Ascending aorta (tissue), 2 donors: Measurements from ENCODE around the gene ENAH. TPM values are rescaled to one million over a fixed set of nuclear protein-coding genes. Genes with fewer than 3 reads are reported as not detected.

Experiments used
- DNase-seq, 2 donors: peaks; one replicate each; pipeline ENCODE4 v3.0.0-alpha.2; 2019; ENCODE audit warnings: low spot score in 2 of 2
- H3K27ac ChIP-seq, 2 donors: fragments of 200-600 bp; sonication (generic); one replicate each; pipeline ENCODE4 v1.5.1; 2016 to 2017; ENCODE audit warnings: mild to moderate bottlenecking in 1 of 2
- H3K27me3 ChIP-seq: fragments of 200-600 bp; sonication (generic); one replicate; pipeline ENCODE4 v1.5.1; 2017
- H3K36me3 ChIP-seq, 2 donors: fragments of 200-600 bp; sonication (generic); one replicate each; pipeline ENCODE4 v1.5.1; 2016
- H3K4me1 ChIP-seq, 2 donors: fragments of 200-600 bp; sonication (generic); one replicate each; pipeline ENCODE4 v1.5.1; 2016 to 2017; ENCODE audit warnings: mild to moderate bottlenecking in 1 of 2
- H3K4me3 ChIP-seq, 2 donors: fragments of 200-600 bp; sonication (generic); one replicate each; pipeline ENCODE4 v1.5.1; 2016 to 2017; ENCODE audit warnings: mild to moderate bottlenecking in 1 of 2
- H3K9me3 ChIP-seq, 2 donors: fragments of 200-600 bp; sonication (generic); one replicate each; pipeline ENCODE4 v1.5.1; 2016
- intact Hi-C: fragments of 100-400 bp; cut with DNase I; formaldehyde crosslinking; loops from one replicate; pipeline ENCODE4 v1.15.1; 2023
- total RNA-seq: library from RNA; depleted of rRNA; stranded (reverse); fragments of >200 nt; gene quantifications from one replicate; pipeline ENCODE4 v1.1.0, GENCODE V29; 2016
- TF ChIP-seq, protein P1 (sequence below), 3 experiments: fragments of 200-600 bp in 2 of 3; fragments of 450-650 bp in 1 of 3; sonication (generic) in 2 of 3; IDR thresholded peaks; one replicate each; pipeline ENCODE4 v1.5.1; 2016 to 2019; ENCODE audit warnings: antibody characterized with exemption in 3 of 3, mild to moderate bottlenecking in 1 of 3, moderate library complexity in 1 of 3

The ENAH gene
- total RNA-seq, 1 donor from 2014 or later = 103 TPM

DNA sequence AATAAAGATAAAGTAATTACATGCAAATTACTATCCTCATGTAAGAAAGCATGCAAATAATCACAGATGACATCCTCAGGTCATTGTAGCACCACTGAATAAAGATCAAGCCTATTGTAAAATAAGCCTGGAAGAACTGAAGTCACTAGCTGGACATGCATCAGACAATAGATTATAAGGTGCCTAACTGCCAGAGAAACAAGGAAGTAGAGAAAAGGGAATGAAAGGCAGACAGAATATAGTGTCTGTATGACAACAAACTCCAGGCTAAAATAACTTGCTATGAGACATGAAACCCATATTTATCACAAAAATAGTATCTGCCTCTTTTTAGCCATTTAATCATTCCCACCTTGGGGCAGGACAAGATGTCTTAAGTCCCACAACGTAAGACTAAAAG is 108.7 kb downstream of the ENAH start:
- TF ChIP-seq, protein P1, sequence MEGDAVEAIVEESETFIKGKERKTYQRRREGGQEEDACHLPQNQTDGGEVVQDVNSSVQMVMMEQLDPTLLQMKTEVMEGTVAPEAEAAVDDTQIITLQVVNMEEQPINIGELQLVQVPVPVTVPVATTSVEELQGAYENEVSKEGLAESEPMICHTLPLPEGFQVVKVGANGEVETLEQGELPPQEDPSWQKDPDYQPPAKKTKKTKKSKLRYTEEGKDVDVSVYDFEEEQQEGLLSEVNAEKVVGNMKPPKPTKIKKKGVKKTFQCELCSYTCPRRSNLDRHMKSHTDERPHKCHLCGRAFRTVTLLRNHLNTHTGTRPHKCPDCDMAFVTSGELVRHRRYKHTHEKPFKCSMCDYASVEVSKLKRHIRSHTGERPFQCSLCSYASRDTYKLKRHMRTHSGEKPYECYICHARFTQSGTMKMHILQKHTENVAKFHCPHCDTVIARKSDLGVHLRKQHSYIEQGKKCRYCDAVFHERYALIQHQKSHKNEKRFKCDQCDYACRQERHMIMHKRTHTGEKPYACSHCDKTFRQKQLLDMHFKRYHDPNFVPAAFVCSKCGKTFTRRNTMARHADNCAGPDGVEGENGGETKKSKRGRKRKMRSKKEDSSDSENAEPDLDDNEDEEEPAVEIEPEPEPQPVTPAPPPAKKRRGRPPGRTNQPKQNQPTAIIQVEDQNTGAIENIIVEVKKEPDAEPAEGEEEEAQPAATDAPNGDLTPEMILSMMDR (IDR thresholded peaks at IDR 0.05) = no peak
- Histone ChIP-seq H3K4me3 (no peak overlapping the region), H3K9me3 (no peaks in the 10 kb centered on the region), H3K27ac (peak overlapping the region in 1 of 2 donors; percentile 8), H3K36me3 (no peaks in the 10 kb centered on the region), H3K27me3 (no peaks in the 10 kb centered on the region), H3K4me1 (peaks cover 0 to 11% of the 10 kb centered on the region in 2 donors)
- intact Hi-C loops = no loop called here
- DNase-seq = no peak

DNA sequence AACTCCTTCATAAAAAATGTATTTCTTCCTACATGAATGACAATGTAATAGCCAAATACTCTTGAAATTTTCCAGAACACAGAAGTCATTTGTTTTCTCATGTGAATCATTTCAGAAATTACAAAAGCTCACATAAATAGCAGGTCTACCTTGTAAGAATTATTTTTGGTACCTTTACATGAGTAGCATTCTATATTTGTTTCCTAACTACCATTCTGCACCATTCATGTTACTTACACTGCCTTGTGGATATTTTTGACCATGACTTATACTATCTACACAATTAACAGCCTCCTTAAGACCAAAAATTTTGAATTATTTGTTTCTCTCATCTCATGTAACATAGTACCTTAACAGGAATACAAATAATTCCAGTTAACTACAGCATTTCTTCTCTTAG is 109.6 kb downstream of the ENAH start:
- Histone ChIP-seq H3K36me3 (no peaks in the 10 kb centered on the region), H3K9me3 (no peaks in the 10 kb centered on the region), H3K27ac (no peak overlapping the region), H3K4me1 (peaks cover 0 to 15% of the 10 kb centered on the region in 2 donors), H3K4me3 (no peak overlapping the region), H3K27me3 (no peaks in the 10 kb centered on the region)
- no peak for DNase-seq
- TF ChIP-seq, protein P1 (IDR thresholded peaks at IDR 0.05) = no peak
- intact Hi-C loops = no loop called here

- TF ChIP-seq, protein P1 (IDR thresholded peaks at IDR 0.05) = no peak
- no peak overlapping the region for H3K27ac ChIP-seq
Measured at GRCh38 chr1:225541383-225541782, 111.5 kb downstream of the ENAH start.

DNA sequence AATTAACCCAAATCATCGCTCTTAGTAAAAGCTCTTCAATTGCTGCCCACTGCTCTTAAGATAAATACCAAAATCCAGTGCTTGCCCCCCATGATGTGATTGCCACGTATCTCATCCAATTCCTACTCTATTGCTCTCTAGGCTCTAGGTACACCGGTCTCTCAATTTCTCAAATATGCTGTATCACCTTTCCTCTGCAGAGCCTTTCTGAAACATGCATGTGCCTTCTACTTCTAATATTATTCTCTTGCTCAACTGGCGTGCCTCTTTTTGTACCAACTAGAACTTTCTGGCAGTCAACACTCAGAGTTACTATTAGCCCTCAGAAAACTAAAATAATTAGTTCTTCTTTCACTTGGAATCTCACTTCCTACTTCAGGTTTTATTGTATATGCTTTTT is 113.3 kb downstream of the ENAH start:
- no peak for DNase-seq
- no peak overlapping the region for H3K27ac ChIP-seq
- no peaks in the 10 kb centered on the region for H3K36me3 ChIP-seq
- H3K4me3 ChIP-seq = no peak overlapping the region
- H3K27me3 ChIP-seq = no peaks in the 10 kb centered on the region
- intact Hi-C loops = no loop called here
- TF ChIP-seq, protein P1 (IDR thresholded peaks at IDR 0.05) = no peak
- peaks cover 0 to 15% of the 10 kb centered on the region in 2 donors for H3K4me1 ChIP-seq
- H3K9me3 ChIP-seq = no peaks in the 10 kb centered on the region

More at GRCh38 chr1:225541383-225541782, 111.5 kb downstream of the ENAH start:
- no peak for DNase-seq
- no peaks in the 10 kb centered on the region for H3K27me3 ChIP-seq
- intact Hi-C loops = no loop called here
- H3K4me3 ChIP-seq = no peak overlapping the region
- H3K4me1 ChIP-seq = peaks cover 0 to 15% of the 10 kb centered on the region in 2 donors
- no peaks in the 10 kb centered on the region for H3K36me3 ChIP-seq
- no peaks in the 10 kb centered on the region for H3K9me3 ChIP-seq

DNA sequence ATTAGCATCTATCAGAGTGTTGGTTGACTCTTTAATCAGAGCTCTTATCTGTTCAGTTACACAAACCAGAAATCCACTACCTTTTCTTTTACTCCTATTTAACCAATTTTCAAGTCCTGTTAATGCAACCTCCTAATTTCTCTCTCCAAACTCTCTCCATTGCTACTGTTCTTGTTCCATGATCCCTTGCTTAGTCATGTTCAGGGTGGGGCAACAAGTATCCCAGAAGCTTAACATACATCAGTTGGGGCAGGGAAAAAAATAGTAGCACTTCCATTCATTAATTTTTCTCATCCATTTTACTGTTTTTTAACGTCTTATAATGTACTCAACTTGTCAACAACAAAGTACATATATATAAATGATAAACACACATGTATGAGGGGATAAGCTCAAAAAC is 113.9 kb downstream of the ENAH start:
- Histone ChIP-seq H3K27ac (no peak overlapping the region), H3K9me3 (no peaks in the 10 kb centered on the region), H3K36me3 (no peaks in the 10 kb centered on the region), H3K4me3 (no peak overlapping the region), H3K27me3 (no peaks in the 10 kb centered on the region), H3K4me1 (peaks cover 0 to 12% of the 10 kb centered on the region in 2 donors)
- intact Hi-C loops = no loop called here
- DNase-seq = no peak
- TF ChIP-seq, protein P1 (IDR thresholded peaks at IDR 0.05) = no peak
